SIG-M5 treated with dmso at 0.1 percent for 504 hours (cell line): ENCODE results near the gene SUPT6H.
"Not testable (repeated sequence)": the region's sequence is repeated elsewhere in the genome, so short reads cannot be mapped to it uniquely, and the experiment has no call there.

Experiments
- DNase-seq: peaks from one replicate; lab custom pipeline; 2025; ENCODE audit not compliant: unreplicated experiment; lab: John Stamatoyannopoulos, UW

SUPT6H gene

DNA sequence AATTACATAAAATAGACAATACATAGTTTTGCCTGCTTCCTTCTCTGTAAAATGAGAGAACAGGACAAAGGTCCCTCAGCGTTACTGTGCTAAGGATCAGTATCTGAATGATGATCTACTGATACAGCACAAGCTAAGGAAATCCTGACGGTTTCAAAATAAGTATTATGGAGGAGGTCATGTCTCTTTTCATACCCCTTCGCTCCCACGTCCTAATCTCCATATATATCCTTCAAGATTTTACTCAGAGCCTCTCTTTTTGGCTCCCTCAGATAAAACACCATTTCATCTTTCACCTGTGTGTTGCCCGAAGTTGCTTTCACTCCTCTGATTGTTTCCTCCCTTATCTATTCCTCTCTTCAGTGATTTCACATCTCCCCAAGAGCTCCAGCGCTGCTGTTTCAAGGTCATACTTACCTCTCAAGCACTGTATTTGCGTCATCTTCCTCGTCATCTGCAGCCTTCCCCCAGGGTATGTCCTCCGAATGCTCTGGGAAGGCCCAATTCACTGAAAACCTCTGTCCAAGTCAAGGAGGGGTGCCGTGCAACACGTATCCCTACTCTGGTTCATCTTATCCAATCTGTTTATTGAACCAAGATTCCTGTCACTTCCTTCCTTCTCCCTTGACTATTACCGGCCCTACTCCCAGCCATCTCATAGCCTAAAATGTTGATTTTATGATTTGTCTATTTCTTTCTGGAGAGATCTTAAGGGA lies 15.8 kb upstream of the SUPT6H start:
- DNase-seq = no peak

DNA sequence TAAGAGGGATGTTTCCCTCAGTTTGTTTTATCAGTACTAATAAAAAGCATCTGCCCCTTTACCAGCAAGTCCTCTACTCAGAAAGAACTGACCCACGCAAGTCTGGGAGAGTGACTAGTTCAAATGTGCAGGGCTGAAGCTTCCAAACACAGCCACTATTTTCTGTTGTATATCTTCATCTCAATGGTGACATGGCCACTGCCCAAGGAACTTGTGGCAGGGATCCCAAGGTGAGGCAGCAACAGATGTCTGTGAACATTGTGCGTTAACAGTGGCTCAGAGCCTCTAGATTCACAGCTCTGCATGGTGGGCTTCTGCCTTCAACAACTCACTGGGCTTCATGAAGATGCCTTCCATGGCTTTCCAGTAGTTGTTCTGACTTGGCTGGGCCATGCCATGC lies 13.3 kb upstream of the SUPT6H start:
- DNase-seq = no peak

- no peak for DNase-seq
Observed at GRCh38 chr17:28655160-28655559, 6.8 kb upstream of the SUPT6H start.

- no peak for DNase-seq
Observed at GRCh38 chr17:28657756-28658155, 4.2 kb upstream of the SUPT6H start.

DNA sequence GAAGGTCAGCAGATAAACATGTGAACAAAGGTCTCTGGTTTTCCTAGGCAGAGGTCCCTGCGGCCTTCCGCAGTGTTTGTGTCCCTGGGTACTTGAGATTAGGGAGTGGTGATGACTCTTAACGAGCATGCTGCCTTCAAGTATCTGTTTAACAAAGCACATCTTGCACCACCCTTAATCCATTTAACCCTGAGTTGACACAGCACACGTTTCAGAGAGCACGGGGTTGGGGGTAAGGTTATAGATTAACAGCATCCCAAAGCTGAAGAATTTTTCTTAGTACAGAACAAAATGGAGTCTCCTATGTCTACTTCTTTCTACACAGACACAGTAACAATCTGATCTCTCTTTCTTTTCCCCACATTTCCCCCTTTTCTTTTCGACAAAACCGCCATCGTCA lies 3.7 kb upstream of the SUPT6H start:
- not testable (repeated sequence) for DNase-seq

DNA sequence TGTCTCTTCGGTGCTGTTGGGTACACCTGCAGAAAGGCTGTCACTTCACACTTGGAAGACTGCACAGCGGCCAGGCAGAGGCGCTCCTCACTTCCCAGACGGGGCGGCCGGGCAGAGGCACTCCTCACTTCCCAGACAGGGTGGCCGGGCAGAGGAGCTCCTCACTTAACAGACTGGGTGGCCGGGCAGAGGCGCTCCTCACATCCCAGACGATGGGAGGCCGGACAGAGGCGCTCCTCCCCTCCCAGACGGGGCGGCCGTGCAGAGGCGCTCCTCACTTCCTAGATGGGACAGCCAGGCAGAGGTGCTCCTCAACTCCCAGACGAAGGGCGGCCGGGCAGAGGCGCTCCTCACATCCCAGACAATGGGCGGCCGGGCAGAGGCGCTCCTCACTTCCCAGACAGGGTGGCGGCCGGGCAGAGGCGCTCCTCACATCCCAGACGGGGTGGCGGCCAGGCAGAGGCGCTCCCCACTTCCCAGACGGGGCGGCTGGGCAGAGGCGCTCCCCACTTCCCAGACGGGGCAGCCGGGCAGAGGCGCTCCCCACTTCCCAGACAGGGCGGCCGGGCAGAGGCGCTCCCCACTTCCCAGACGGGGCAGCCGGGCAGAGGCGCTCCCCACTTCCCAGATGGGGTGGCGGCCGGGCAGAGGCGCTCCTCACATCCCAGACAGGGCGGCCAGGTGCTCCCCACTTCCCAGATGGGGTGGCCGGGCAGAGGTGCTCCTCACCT lies 3.1 kb upstream of the SUPT6H start:
- not testable (repeated sequence) for DNase-seq

- not testable (repeated sequence) for DNase-seq
Observed at GRCh38 chr17:28659497-28659881, 2.5 kb upstream of the SUPT6H start.

- DNase-seq = no peak
Observed at GRCh38 chr17:28662527-28662829, 473 bp downstream of the SUPT6H start.

DNA sequence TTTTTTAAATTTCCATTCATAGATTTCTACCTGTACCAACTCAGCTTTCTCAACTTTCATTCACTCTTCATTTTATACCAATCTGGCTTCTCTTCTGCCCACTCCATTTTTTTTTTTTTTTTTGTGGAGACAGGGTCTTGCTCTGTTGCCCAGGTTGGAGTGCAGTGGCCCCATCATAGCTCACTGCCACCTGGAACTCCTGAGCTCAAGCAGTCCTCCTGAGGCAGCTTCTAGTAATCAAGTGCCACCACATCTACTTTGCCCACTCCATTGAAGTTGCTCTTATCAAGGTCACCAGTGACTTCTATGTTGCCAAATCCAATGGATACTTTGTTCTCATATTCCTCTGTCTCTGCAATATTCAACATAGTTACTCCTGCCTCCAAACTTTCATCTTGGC lies 1.7 kb downstream of the SUPT6H start:
- no peak for DNase-seq

DNA sequence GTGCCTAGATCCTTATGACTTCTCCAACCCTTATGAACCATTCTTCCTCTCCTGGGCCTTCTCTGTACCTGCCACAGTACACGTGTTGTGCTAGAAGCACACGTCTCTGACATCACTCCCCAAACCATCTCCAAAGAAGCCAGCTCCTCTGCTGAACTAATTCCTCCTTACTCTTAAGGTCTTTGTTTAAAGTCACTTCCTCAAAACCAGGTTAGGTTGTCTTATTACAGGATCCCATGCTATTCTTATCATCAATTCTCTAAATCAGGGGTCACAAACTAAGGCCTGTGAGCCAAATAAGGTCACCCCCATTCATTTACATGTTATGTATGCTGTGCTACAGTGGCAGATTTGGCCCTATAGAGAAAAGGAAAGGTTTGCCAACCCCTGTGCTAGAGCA lies 4.0 kb downstream of the SUPT6H start:
- DNase-seq = peak; percentile 40

DNA sequence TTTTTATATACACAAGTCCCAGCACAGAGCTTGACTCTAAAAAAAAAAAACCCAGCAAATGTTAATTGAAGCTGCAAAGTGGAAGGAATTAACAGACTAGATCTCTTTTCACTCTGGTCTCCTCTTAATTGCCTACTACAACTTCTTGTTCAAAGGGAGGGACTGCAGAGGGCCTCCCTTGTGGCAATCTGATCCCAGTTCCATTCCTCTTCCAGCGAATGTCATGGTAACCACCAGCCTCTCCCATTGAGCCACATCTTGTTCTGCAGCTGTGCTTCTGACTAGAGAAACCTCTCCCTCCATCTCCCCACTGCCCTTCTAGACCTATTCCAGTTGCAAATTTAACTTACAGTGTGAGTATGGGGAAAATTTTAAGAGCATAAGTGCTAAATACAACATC lies 5.9 kb downstream of the SUPT6H start:
- DNase-seq = no peak

- no peak for DNase-seq
Observed at GRCh38 chr17:28669918-28670317, 7.9 kb downstream of the SUPT6H start.

GRCh38 chr17:28675490-28675889 lies 13.5 kb downstream of the SUPT6H start:
- DNase-seq = no peak

DNA sequence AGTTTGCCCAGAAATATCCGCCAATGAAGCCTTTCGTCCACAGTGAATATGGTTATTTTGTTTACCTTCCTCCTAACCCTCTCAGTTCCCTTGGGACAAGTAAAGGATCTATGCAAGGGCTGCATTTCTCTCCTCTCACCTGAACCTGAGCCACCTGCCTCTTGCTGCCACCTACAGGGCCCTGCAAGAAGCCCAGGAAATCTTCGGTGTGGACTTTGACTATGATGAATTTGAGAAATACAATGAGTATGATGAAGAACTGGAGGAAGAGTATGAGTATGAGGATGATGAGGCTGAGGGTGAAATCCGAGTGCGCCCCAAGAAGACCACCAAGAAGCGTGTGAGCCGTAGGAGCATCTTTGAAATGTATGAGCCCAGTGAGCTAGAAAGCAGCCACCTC lies 14.0 kb downstream of the SUPT6H start:
- peak; percentile 13 for DNase-seq

DNA sequence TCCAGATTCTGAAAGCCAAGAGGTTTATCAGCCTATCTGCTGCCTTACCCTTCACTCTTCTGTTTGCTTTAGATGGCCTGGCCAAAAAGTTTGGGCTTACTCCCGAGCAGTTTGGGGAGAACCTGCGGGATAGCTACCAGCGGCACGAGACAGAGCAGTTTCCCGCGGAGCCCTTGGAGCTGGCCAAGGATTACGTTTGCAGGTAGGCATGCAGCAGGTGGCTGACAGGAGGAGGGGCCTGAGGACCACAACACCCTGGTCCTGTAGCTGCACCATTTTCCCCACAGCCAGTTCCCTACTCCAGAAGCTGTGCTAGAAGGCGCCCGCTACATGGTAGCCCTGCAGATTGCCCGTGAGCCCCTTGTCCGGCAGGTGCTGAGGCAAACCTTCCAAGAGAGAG lies 20.6 kb downstream of the SUPT6H start:
- DNase-seq = no peak

DNA sequence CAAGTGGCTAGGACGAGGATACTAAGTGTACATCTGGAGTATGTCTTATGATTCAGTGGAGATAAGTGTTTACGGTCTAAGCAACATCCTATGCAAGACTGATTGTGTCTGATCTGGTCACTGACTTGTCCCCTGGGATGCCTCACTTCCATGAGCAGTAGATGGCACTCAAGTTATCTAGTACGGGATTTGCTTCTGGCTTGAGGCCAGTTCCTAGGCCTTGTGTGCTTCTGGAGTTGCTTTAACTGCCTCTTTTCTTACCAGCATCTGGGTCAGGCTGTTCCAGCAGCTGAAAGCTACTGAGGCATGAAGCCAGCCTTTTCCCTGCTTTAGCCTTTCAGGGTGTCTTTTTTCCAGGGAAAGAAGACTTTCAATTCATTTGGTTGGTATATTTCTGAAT lies 23.0 kb downstream of the SUPT6H start:
- no peak for DNase-seq

DNA sequence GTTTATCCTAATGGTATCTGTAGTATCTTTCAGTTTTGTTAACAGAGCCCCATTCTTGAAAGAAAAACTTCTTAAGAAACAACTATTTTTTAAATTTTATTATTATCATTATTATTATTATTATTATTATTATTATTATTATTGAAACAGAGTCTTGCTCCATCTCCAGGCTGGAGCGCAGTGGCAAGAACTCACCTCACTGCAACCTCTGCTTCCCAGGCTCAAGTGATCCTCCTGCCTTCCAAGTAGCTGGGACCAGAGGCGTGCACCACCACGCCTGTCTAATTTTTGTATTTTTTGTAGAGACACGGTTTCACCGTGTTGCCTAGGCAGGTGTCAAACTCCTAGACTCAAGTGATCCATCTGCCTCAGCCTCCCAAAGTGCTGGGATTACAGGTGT lies 23.4 kb downstream of the SUPT6H start:
- DNase-seq = no peak

DNA sequence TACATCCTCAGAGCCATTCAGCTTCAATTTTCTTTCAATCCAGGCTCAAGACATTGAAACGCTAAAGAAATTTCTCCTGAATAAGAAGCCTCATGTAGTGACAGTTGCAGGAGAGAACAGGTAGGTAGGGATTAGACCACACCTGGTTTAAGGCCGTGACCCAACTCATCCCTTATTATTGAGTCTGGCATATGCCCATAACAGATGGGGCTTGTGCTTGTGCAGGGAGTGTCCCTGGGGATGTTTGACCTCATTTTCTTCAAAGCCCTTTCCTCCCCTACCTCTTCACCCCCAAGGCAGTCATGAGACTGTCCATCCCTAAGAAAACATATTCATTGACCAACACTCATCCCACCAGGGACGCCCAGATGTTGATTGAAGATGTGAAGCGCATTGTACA lies 24.3 kb downstream of the SUPT6H start:
- DNase-seq = no peak

DNA sequence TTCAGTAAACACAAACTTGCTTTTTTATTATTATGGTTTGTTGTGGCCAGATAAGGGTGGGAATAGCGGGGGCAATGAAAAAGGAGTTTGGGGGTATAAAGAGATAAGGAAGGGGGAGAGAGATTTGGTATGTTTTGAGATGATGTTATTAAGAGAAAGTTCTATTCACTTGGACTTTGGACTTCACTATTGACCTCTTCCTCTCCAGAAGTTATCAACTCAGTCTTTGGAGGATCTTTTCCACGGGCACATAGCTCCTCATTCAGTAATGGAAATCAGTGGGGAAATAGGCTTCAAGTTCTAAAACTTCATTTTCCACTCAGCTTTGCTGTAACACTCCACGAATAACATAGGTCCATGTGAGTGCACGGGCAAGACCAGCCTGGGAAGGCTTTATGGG lies 26.5 kb downstream of the SUPT6H start:
- DNase-seq = no peak

- DNase-seq = no peak
Observed at GRCh38 chr17:28689011-28689410, 27.0 kb downstream of the SUPT6H start.

GRCh38 chr17:28693869-28694268 lies 31.9 kb downstream of the SUPT6H start:
- no peak for DNase-seq

GRCh38 chr17:28698253-28698941 lies 36.4 kb downstream of the SUPT6H start:
- DNase-seq = no peak
